Activated naive CD4-positive, alpha-beta T cell treated with anti-CD3 and anti-CD28 coated beads, Interleukin-2, amount 50 U/mL, for 72 hours (primary cell): ENCODE data around the gene CD160. TPM values are rescaled to one million over a fixed set of nuclear protein-coding genes. Genes with fewer than 3 reads are reported as not detected.
"Not testable (repeated sequence)": the region's sequence is repeated elsewhere in the genome, so short reads cannot be mapped to it uniquely, and the experiment has no call there.

ENCODE experiments used
- ATAC-seq, 2 donors: fragments of 150-1000 bp; cut with Tn5 transposase; 2 replicates each; pipeline ENCODE4 v1.10.0; 2021; ENCODE audit warnings: mild to moderate bottlenecking in 2 of 2, moderate library complexity in 2 of 2
- DNase-seq, 2 donors: peaks; one replicate each; pipeline ENCODE4 v3.0.0; 2021 to 2022; ENCODE audit warnings: low spot score in 2 of 2
- H3K27ac Mint-ChIP-seq, 2 donors: one replicate each; pipeline ENCODE4 v1.8.0; 2022; ENCODE audit warnings: mild to moderate bottlenecking in 2 of 2, mixed read lengths in 2 of 2
- H3K36me3 Mint-ChIP-seq, 2 donors: one replicate each; pipeline ENCODE4 v1.8.0; 2022; ENCODE audit warnings: mixed read lengths in 2 of 2
- H3K9me3 Mint-ChIP-seq, 2 donors: one replicate each; pipeline ENCODE4 v1.8.0; 2022; ENCODE audit warnings: mixed read lengths in 2 of 2
- total RNA-seq, 2 donors: library from RNA; stranded (reverse); gene quantifications; one replicate each; pipeline ENCODE4 v1.2.3, GENCODE V29; 2022

CD160 gene
- total RNA-seq, 2 donors from 2014 or later: 0.64 TPM; not detected in 1

GRCh38 chr1:145730467-145730866, 11.2 kb downstream of the CD160 start:
- no peaks in the 10 kb centered on the region for H3K9me3 Mint-ChIP-seq
- H3K27ac Mint-ChIP-seq: no peak overlapping the region
- H3K36me3 Mint-ChIP-seq: no peaks in the 10 kb centered on the region
- ATAC-seq (no peak), DNase-seq (no peak)

DNA sequence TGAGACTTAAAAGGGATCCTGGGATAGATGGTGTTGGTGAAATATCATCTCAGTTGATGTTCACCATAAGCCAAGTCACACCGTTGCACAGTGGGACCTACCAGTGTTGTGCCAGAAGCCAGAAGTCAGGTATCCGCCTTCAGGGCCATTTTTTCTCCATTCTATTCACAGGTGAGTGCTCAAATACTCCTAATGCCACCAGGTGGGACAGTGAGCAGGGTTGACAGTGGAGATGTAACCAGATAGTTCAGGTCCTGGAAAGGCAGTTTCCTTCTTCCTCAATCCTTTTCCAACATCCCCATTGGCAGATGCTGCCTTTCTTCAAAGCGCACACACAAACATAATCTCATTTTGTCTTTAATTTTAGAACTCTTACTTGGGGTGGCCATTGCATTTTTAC, 11.6 kb downstream of the CD160 start:
- H3K36me3 Mint-ChIP-seq: no peaks in the 10 kb centered on the region
- ATAC-seq (no peak), DNase-seq (no peak)
- H3K27ac Mint-ChIP-seq: no peak overlapping the region
- H3K9me3 Mint-ChIP-seq: no peaks in the 10 kb centered on the region

GRCh38 chr1:145736191-145736590, 16.9 kb downstream of the CD160 start:
- DNase-seq (no peak), ATAC-seq (no peak)
- peak overlapping the region in 1 of 2 donors; percentile 30 for H3K27ac Mint-ChIP-seq
- no peaks in the 10 kb centered on the region for H3K9me3 Mint-ChIP-seq
- no peaks in the 10 kb centered on the region for H3K36me3 Mint-ChIP-seq

DNA sequence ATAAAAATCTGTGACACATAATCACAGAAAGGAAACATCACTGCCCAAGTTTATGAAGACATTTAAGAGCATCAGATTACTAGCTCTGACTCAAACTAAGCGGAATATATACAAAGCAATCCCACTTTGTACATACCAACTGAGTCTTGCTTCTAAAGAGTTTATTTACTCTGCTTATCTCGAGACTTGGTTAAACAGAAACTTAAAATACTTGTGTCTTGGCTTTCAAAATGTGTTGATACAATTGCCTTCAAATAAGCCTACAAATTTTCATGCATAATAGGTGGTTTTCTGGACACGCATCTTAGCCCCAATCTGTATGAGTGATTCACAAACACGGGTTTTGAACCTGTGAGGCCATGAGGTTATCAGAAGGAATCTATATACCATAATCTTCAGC, 21.0 kb downstream of the CD160 start:
- H3K27ac Mint-ChIP-seq: no peak overlapping the region
- no peak for ATAC-seq

DNA sequence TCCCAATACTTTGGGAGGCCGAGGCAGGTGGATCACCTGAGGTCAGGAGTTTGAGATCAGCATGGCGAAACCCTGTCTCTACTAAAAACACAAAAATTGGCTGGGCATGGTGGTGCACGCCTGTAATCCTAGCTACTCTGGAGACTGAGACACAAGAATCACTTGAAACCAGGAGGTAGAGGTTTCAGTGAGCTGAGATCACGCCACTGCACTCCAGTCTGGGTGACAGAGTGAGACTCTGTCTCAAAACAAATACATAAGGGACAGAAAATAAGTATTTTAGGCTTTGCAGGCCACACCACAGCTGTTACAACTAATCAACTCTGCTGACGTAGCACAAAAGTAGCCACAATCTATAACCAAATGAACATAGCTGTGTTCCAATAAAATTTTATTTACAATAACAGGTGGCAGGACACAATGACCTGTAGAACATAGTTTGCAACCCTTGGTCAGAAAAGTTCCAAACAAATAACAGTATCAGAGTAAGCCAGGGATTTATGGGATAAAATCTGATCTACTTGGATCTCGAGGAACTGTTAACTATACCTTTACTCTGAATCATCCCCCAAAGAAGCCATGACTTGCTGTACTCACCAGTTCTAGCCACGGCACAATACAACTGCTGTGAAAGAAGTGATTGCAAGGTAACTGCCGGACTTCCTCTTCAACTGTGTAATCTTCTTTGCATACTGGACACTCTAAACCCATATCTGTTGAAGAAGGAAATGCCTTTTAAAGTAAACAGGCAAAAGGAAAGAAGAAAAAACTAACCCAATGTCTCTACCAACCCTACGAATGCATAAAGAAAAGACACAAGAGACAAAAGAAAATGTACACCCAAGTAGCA, 28.3 kb downstream of the CD160 start:
- Mint-ChIP-seq H3K36me3 (peaks cover 6 to 7% of the 10 kb centered on the region in 2 donors), H3K9me3 (no peaks in the 10 kb centered on the region), H3K27ac (peak overlapping the region in 1 of 2 donors; percentile 44)
- ATAC-seq (no peak), DNase-seq (no peak)

More for the DNA sequence above, 21.0 kb downstream of the CD160 start:
- no peak for DNase-seq
- H3K36me3 Mint-ChIP-seq: peaks cover 0 to 7% of the 10 kb centered on the region in 2 donors
- H3K9me3 Mint-ChIP-seq: no peaks in the 10 kb centered on the region

DNA sequence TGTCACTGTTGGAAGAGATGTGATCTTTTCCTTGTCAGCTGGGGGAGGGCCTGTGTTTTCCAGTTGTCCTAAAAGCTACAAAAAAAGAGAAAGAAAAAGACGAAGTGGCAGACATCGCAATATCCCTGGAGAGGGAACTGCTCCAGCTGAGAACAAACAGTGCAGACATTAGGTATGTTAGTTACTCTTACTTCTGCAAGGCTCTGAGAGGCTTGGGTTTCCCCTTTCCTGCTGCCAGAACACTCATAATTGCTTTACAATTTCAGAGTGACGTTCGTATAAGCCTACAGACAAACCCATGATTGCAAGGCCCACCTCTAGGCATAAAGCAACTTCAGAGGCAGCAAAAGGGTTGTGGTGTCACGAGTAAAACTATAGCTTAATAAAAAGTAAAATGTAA, 31.1 kb downstream of the CD160 start:
- Mint-ChIP-seq H3K36me3 (peaks cover 0 to 6% of the 10 kb centered on the region in 2 donors), H3K9me3 (no peaks in the 10 kb centered on the region), H3K27ac (no peak overlapping the region)
- ATAC-seq: no peak
- no peak for DNase-seq

- DNase-seq (no peak), ATAC-seq (no peak)
- no peaks in the 10 kb centered on the region for H3K9me3 Mint-ChIP-seq
- H3K27ac Mint-ChIP-seq: no peak overlapping the region
- peaks cover 0 to 6% of the 10 kb centered on the region in 2 donors for H3K36me3 Mint-ChIP-seq
Measured at GRCh38 chr1:145751491-145752037, 32.3 kb downstream of the CD160 start.

DNA sequence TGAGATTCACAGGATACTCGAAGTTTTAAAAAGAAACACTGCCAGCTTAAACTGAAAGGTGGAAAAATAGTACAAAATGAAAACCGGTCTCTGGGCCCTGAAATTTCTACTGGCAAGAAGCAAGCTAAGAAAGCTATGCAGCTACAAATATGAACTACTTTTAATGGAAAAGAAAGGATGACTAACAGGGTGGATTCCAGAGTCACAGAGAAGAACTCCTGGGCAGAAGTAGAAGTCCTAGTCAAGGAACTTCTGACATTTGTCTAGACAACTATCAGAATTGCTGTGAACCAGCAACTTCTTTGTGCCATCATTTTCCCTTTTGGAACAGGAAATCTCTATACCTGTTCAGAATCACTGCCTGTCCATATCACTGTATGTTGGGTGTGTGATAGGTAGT, 38.1 kb downstream of the CD160 start:
- Mint-ChIP-seq H3K9me3 (peaks cover 0 to 4% of the 10 kb centered on the region in 2 donors), H3K27ac (peak overlapping the region in 1 of 2 donors; percentile 43), H3K36me3 (peaks cover 10 to 20% of the 10 kb centered on the region in 2 donors)
- DNase-seq (no peak), ATAC-seq (no peak)

GRCh38 chr1:145758116-145758515, 38.8 kb downstream of the CD160 start:
- no peak for ATAC-seq
- Mint-ChIP-seq H3K27ac (no peak overlapping the region), H3K36me3 (peaks cover 10 to 20% of the 10 kb centered on the region in 2 donors), H3K9me3 (peaks cover 0 to 4% of the 10 kb centered on the region in 2 donors)
- DNase-seq: no peak

DNA sequence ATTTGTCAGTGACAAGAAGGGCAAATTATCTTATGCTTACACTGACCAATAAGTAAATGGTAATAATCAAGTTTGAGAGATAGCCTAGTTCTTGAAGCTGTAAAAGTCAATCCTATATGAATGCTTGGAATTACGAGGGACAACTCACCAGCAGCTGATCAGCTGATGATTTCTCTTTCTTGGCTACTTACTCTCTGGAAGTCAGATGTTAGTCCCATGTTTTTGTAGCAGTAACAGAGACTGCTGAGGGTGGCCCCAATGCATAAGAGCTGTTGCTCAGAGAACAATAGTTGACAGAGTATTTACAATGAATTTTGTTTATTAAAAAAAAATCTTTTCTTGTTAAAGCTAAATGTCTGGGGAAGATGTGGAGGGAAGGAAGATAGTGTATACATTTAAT, 39.3 kb downstream of the CD160 start:
- no peak overlapping the region for H3K27ac Mint-ChIP-seq
- peaks cover 0 to 4% of the 10 kb centered on the region in 2 donors for H3K9me3 Mint-ChIP-seq
- no peak for ATAC-seq
- H3K36me3 Mint-ChIP-seq: peaks cover 10 to 20% of the 10 kb centered on the region in 2 donors
- no peak for DNase-seq

DNA sequence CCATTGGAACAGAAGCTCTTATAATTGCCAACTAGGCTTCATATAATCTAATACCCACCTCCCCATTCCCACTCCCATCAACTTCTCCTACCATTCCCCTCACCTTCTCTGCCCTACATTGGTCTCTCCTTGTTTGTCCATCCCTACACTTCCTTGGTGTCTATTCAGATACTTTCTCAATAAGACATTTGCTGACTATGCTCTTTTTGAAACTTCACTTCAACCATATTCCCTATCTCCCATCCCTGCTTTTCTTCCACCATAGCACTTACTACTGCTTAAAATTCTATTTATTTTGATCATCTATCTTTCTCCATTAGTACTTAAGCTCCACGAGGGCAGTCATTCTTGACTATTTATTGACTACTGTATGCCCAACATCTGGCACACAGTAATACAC, 40.4 kb downstream of the CD160 start:
- Mint-ChIP-seq H3K9me3 (peaks cover 0 to 4% of the 10 kb centered on the region in 2 donors), H3K27ac (peak overlapping the region; percentile 13 to 24), H3K36me3 (peaks cover 10 to 20% of the 10 kb centered on the region in 2 donors)
- ATAC-seq: no peak
- no peak for DNase-seq

DNA sequence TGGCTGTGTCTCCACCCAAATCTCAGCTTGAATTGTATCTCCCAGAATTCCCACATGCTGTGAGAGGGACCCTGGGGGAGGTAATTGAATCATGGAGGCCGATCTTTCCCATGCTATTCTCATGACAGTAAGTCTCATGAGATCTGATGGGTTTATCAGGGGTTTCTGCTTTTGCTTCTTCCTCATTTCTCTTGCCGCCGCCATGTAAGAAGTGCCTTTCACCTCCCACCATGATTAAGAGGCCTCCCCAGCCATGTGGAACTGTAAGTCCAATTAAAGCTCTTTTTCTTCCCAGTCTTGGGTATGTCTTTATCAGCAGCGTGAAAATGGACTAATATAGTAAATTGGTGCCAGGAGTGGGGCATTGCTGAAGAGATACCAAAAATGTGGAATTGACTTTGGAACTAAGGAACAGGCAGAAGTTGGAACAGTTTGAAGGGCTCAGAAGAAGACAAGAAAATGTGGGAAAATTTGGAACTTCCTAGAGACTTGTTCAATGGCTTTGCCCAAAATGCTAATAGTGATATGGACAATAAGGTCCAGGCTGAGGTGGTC, 41.2 kb downstream of the CD160 start:
- H3K36me3 Mint-ChIP-seq: peaks cover 10 to 20% of the 10 kb centered on the region in 2 donors
- ATAC-seq, DNase-seq, H3K9me3 Mint-ChIP-seq, H3K27ac Mint-ChIP-seq: not testable (repeated sequence)

DNA sequence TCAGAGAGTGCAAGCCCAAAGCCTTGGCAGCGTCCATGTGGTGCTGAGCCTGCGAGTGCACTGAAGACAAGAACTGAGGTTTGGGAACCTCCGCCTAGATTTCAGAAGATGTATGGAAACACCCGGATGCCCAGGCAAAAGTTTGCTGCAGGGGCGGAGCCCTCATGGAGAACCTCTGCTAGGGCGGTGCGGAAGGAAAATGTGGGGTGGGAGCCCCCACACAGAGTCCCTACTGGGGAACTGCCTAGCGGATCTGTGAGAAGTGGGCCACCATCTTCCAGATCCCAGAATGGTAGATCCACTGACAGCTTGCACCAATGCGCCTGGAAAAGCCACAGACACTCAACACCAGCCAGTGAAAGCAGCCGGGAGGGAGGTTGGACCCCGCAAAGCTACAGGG, 42.2 kb downstream of the CD160 start:
- DNase-seq, H3K27ac Mint-ChIP-seq, ATAC-seq, H3K9me3 Mint-ChIP-seq: not testable (repeated sequence)
- H3K36me3 Mint-ChIP-seq: peaks cover 10 to 20% of the 10 kb centered on the region in 2 donors

- not testable (repeated sequence) for H3K27ac Mint-ChIP-seq, DNase-seq, H3K9me3 Mint-ChIP-seq, ATAC-seq
- H3K36me3 Mint-ChIP-seq: peaks cover 10 to 20% of the 10 kb centered on the region in 2 donors
Measured at GRCh38 chr1:145762001-145762400, 42.7 kb downstream of the CD160 start.

GRCh38 chr1:145764231-145764940, 45.1 kb downstream of the CD160 start:
- H3K27ac Mint-ChIP-seq, DNase-seq, ATAC-seq, H3K9me3 Mint-ChIP-seq: not testable (repeated sequence)
- peaks cover 10 to 20% of the 10 kb centered on the region in 2 donors for H3K36me3 Mint-ChIP-seq

DNA sequence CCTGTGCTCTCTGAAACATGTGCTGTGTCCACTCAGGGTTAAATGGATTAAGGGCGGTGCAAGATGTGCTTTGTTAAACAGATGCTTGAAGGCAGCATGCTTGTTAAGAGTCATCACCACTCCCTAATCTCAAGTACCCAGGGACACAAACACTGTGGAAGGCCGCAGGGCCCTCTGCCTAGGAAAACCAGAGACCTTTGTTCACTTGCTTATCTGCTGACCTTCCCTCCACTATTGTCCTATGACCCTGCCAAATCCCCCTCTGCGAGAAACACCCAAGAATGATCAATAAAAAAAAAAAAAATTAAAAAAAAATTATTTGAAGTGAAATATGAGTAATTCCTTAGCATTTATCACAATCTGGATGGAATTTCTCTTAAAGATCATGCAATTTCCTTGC, 45.8 kb downstream of the CD160 start:
- not testable (repeated sequence) for DNase-seq, H3K27ac Mint-ChIP-seq, ATAC-seq, H3K9me3 Mint-ChIP-seq
- H3K36me3 Mint-ChIP-seq: peaks cover 10 to 20% of the 10 kb centered on the region in 2 donors
